B cell (primary cell): ENCODE data around the gene NLRP13. TPM values are rescaled to one million over a fixed set of nuclear protein-coding genes. Genes with fewer than 3 reads are reported as not detected.

Experiments
- ATAC-seq: fragments of 200-7000 bp; cut with Tn5 transposase; one replicate; pipeline ENCODE4 v1.10.0; 2021; ENCODE audit warnings: low read depth, mild to moderate bottlenecking, moderate number of reproducible peaks, moderate library complexity
- CTCF ChIA-PET: fragments of 350-600 bp; sonication (Branson Sonifier 250); formaldehyde crosslinking; loops from one replicate; lab custom pipeline; 2021; ENCODE audit warnings: antibody characterized with exemption, inconsistent platforms; lab: Charles Lee
- POLR2A ChIA-PET: fragments of 350-600 bp; sonication (Branson Sonifier 250); formaldehyde crosslinking; loops from one replicate; lab custom pipeline; 2021; ENCODE audit warnings: antibody characterized with exemption; lab: Charles Lee
- DNase-seq: peaks from one replicate; pipeline ENCODE4 v3.0.0; 2013
- H2AFZ ChIP-seq: 2 replicates; pipeline ENCODE4 v1.6.1; 2012; ENCODE audit warnings: mild to moderate bottlenecking, low read depth, low read length; ENCODE audit not compliant: insufficient read depth, poor library complexity, severe bottlenecking
- H3K27ac ChIP-seq, 2 donors: 1 replicate in 1 of 2; 2 replicates in 1 of 2; pipeline ENCODE4 v1.5.1; 2012 to 2013; ENCODE audit warnings: low read length in 2 of 2, mild to moderate bottlenecking in 2 of 2, moderate library complexity in 1 of 2
- H3K27me3 ChIP-seq, 4 experiments: fragments of 200-600 bp in 1 of 4; sonication (generic) in 1 of 4; replicated peaks in 1 of 4; 1 replicate in 2 of 4; 2 replicates in 2 of 4; pipeline versions ENCODE4 v1.6.1 to v1.7.0; 2013 to 2016; ENCODE audit warnings: low read length in 3 of 4, mild to moderate bottlenecking in 2 of 4, mixed read lengths in 1 of 4, moderate library complexity in 1 of 4; ENCODE audit not compliant: insufficient read depth in 4 of 4, control insufficient read depth in 3 of 4; ENCODE audit errors: control extremely low read depth in 1 of 4
- H3K36me3 ChIP-seq, 2 experiments: replicated peaks in 1 of 2; 1 replicate in 1 of 2; 2 replicates in 1 of 2; pipeline versions ENCODE4 v1.6.1 to v1.7.1; 2013; ENCODE audit warnings: low read length in 1 of 2; ENCODE audit not compliant: insufficient read depth in 2 of 2, control insufficient read depth in 1 of 2; ENCODE audit errors: control extremely low read depth in 1 of 2, extremely low read depth in 1 of 2
- H3K4me1 ChIP-seq, 2 donors: fragments of 200-600 bp in 1 of 2; sonication (generic) in 1 of 2; 1 replicate in 1 of 2; 2 replicates in 1 of 2; pipeline versions ENCODE4 v1.5.1 to v1.6.1; 2013 to 2017; ENCODE audit warnings: low read length in 2 of 2; ENCODE audit not compliant: control insufficient read depth in 2 of 2, insufficient read depth in 2 of 2
- H3K4me2 ChIP-seq: replicated peaks from 2 replicates; pipeline ENCODE3; 2012; ENCODE audit warnings: mild to moderate bottlenecking, low read depth, low read length; ENCODE audit not compliant: poor library complexity, severe bottlenecking
- H3K4me3 ChIP-seq, 5 experiments: fragments of 200-600 bp in 1 of 5; sonication (generic) in 1 of 5; 1 replicate in 3 of 5; 2 replicates in 2 of 5; pipeline versions ENCODE4 v1.5.1 to v1.7.0; 2011 to 2016; ENCODE audit warnings: low read length in 4 of 5, mild to moderate bottlenecking in 4 of 5, low read depth in 2 of 5, control low read depth in 1 of 5, moderate library complexity in 1 of 5; ENCODE audit not compliant: insufficient read depth in 1 of 5; ENCODE audit errors: control extremely low read depth in 1 of 5, extremely low read depth in 1 of 5
- H3K79me2 ChIP-seq: fragments of 200-600 bp; sonication (generic); one replicate; pipeline ENCODE4 v1.6.0; 2016; ENCODE audit warnings: low read length; ENCODE audit not compliant: control insufficient read depth, insufficient read depth
- H3K9ac ChIP-seq: fragments of 200-600 bp; sonication (generic); 2 replicates; pipeline ENCODE4 v1.6.1; 2017; ENCODE audit warnings: mild to moderate bottlenecking, low read length, moderate library complexity
- H3K9me3 ChIP-seq, 3 donors: one replicate each; pipeline versions ENCODE4 v1.6.1 to v1.7.1; 2013; ENCODE audit warnings: low read length in 2 of 3; ENCODE audit not compliant: control insufficient read depth in 2 of 3, insufficient read depth in 1 of 3; ENCODE audit errors: control extremely low read depth in 1 of 3
- H4K20me1 ChIP-seq: 2 replicates; pipeline ENCODE4 v1.6.0; 2012; ENCODE audit warnings: mild to moderate bottlenecking, low read length; ENCODE audit not compliant: insufficient read depth, control insufficient read depth, poor library complexity, severe bottlenecking
- H3K27ac Mint-ChIP-seq: one replicate; pipeline ENCODE4 v1.8.0; 2021; ENCODE audit warnings: mixed read lengths
- H3K27me3 Mint-ChIP-seq: one replicate; pipeline ENCODE4 v1.8.0; 2021; ENCODE audit warnings: mixed read lengths
- H3K4me1 Mint-ChIP-seq: one replicate; pipeline ENCODE4 v1.8.0; 2021; ENCODE audit warnings: mixed read lengths
- H3K4me3 Mint-ChIP-seq: one replicate; pipeline ENCODE4 v1.8.0; 2021; ENCODE audit warnings: mixed read lengths
- H3K9me3 Mint-ChIP-seq: one replicate; pipeline ENCODE4 v1.8.0; 2022; ENCODE audit warnings: mixed read lengths; ENCODE audit not compliant: insufficient read depth
- CTCF ChIP-seq: fragments of 200-600 bp; IDR thresholded peaks from one replicate; pipeline ENCODE4 v1.8.0; 2022; ENCODE audit warnings: antibody characterized with exemption, mild to moderate bottlenecking
- EZH2 ChIP-seq: IDR thresholded peaks from 2 replicates; pipeline ENCODE4 v1.6.1; 2012; ENCODE audit warnings: borderline replicate concordance, low read depth, mild to moderate bottlenecking, moderate library complexity, low read length; ENCODE audit not compliant: insufficient read depth, poor library complexity, severe bottlenecking
- WGBS: methylation state at CpG from one replicate; pipeline ENCODE4 v1.1.5; 2013; ENCODE audit warnings: missing lambda C conversion rate; ENCODE audit not compliant: insufficient coverage; 5-methylcytosine and 5-hydroxymethylcytosine counted together
- intact Hi-C: fragments of 100-400 bp; cut with micrococcal nuclease; formaldehyde crosslinking; loops from one replicate; pipeline ENCODE4 v1.10.0; 2022
- polyA plus RNA-seq: library from polyadenylated mRNA; depleted of rRNA; stranded (reverse); fragments of >200 nt; gene quantifications from 2 replicates; pipeline ENCODE4 v1.2.3, GENCODE V29; 2012
- total RNA-seq, 2 donors: library from RNA; stranded (reverse); fragments of 120-200 nt in 1 of 2; gene quantifications; 1 replicate in 1 of 2; 2 replicates in 1 of 2; pipeline versions ENCODE4 v1.2.3 to v1.2.4, GENCODE V29; 2013 to 2022

NLRP13 gene
- total and polyA plus RNA-seq, 2 donors (not counting 1 experiment from before 2014, with no cell fraction given) = not detected

GRCh38 chr19:55939206-55939605, 7.1 kb upstream of the NLRP13 start:
- no peaks in the 10 kb centered on the region for H3K4me1 Mint-ChIP-seq
- POLR2A ChIA-PET = no interaction called here
- Histone ChIP-seq H3K4me2 (no peak overlapping the region), H3K79me2 (no peaks in the 10 kb centered on the region), H3K27ac (no peak overlapping the region), H4K20me1 (no peaks in the 10 kb centered on the region), H3K9ac (no peak overlapping the region), H3K4me3 (no peak overlapping the region), H3K27me3 (no peaks in the 10 kb centered on the region), H3K9me3 (peaks cover 0 to 8% (median 0%) of the 10 kb centered on the region in 3 donors), H3K36me3 (no peaks in the 10 kb centered on the region), H2AFZ (no peak overlapping the region), H3K4me1 (no peaks in the 10 kb centered on the region)
- DNase-seq (no peak), ATAC-seq (no peak)
- H3K27me3 Mint-ChIP-seq = no peaks in the 10 kb centered on the region
- CTCF ChIA-PET = interaction anchor here (0.5 kb wide), 1 partner anchor 948 kb away, joined by 3 read pairs; no protein-coding TSS in a partner anchor
- H3K4me3 Mint-ChIP-seq = no peak overlapping the region
- peaks cover 4% of the 10 kb centered on the region for H3K9me3 Mint-ChIP-seq
- H3K27ac Mint-ChIP-seq = no peak overlapping the region
- 56% methylated on average over 5 of the region's 7 CpGs for WGBS
- intact Hi-C loops = no loop called here
- no peak for TF ChIP-seq CTCF
- no peak for TF ChIP-seq EZH2

- no peak for DNase-seq
- no peak overlapping the region for H3K27ac ChIP-seq
- H3K27me3 ChIP-seq = no peaks in the 10 kb centered on the region
- POLR2A ChIA-PET = no interaction called here
- H3K4me1 Mint-ChIP-seq = no peaks in the 10 kb centered on the region
- H4K20me1 ChIP-seq = no peaks in the 10 kb centered on the region
- H3K4me1 ChIP-seq = no peaks in the 10 kb centered on the region
- no peak for ATAC-seq
- H3K4me2 ChIP-seq = no peak overlapping the region
- H3K4me3 ChIP-seq = no peak overlapping the region
- peaks cover 3% of the 10 kb centered on the region for H3K27me3 Mint-ChIP-seq
- no peaks in the 10 kb centered on the region for H3K36me3 ChIP-seq
- WGBS = 97% methylated on average over 3 of the region's 9 CpGs
- intact Hi-C loops = no loop called here
- no peak overlapping the region for H3K27ac Mint-ChIP-seq
- H2AFZ ChIP-seq = no peak overlapping the region
- CTCF ChIA-PET = no interaction called here
- TF ChIP-seq EZH2 (no peak), CTCF (no peak)
- peaks cover 2% of the 10 kb centered on the region for H3K9me3 Mint-ChIP-seq
- H3K79me2 ChIP-seq = no peaks in the 10 kb centered on the region
- H3K4me3 Mint-ChIP-seq = no peak overlapping the region
- H3K9ac ChIP-seq = no peak overlapping the region
- peaks cover 0 to 6% (median 0%) of the 10 kb centered on the region in 3 donors for H3K9me3 ChIP-seq
Measured at GRCh38 chr19:55935206-55935605, 3.1 kb upstream of the NLRP13 start.
